ENCODE measurements around the gene PRPS1L1. TPM values are rescaled to one million over a fixed set of nuclear protein-coding genes. Genes with fewer than 3 reads are reported as not detected.

PRPS1L1 gene
- total RNA-seq, 1 experiment from 2014 or later: not detected

DNA sequence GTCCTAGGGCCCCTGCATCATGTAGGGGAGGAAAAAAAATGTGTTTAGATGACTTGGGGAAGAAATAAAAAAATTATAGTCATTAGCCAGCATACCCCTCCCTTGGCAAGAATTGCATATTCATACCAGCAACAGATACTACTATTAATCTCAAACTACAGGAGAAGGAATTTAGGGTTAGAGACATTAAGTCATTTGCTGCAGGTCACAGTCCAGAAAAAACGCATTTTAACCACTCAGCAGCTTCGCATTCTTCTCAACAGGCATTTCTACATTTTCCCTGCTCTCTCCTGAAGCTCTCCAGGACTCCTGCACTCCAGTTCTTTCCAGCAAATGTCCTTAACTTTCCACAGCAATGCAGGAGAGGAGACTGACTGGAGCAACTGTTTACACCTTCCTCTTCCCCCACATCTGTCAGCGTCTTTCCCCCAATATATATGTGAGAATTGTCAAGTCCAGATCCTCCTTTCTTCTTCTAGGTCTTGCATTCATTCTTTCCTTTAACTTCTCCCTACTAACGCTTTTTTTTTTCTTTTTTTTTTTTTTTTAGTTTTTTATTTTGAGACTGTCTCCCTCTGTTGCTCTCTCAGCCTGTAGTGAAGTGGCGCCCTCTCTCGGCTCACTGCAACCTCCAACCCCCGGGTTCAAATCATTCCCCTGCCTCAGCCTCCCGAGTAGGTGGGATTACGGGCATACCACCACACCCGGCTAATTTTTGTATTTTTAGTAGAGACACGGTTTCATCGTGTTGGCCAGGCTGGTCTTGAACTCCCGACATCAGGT, 35.6 kb downstream of the PRPS1L1 start (continued):
- TF ChIP-seq, protein P1, sequence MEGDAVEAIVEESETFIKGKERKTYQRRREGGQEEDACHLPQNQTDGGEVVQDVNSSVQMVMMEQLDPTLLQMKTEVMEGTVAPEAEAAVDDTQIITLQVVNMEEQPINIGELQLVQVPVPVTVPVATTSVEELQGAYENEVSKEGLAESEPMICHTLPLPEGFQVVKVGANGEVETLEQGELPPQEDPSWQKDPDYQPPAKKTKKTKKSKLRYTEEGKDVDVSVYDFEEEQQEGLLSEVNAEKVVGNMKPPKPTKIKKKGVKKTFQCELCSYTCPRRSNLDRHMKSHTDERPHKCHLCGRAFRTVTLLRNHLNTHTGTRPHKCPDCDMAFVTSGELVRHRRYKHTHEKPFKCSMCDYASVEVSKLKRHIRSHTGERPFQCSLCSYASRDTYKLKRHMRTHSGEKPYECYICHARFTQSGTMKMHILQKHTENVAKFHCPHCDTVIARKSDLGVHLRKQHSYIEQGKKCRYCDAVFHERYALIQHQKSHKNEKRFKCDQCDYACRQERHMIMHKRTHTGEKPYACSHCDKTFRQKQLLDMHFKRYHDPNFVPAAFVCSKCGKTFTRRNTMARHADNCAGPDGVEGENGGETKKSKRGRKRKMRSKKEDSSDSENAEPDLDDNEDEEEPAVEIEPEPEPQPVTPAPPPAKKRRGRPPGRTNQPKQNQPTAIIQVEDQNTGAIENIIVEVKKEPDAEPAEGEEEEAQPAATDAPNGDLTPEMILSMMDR (IDR thresholded peaks at IDR 0.05): peak; percentile 33; the same call in 1 of the 2 replicates
- TF ChIP-seq CREM (CRISPR knock-in tag; IDR thresholded peaks at IDR 0.05): no peak
- TF ChIP-seq TEAD1 (CRISPR knock-in tag; IDR thresholded peaks at IDR 0.05): no peak
- TF ChIP-seq, protein P2, sequence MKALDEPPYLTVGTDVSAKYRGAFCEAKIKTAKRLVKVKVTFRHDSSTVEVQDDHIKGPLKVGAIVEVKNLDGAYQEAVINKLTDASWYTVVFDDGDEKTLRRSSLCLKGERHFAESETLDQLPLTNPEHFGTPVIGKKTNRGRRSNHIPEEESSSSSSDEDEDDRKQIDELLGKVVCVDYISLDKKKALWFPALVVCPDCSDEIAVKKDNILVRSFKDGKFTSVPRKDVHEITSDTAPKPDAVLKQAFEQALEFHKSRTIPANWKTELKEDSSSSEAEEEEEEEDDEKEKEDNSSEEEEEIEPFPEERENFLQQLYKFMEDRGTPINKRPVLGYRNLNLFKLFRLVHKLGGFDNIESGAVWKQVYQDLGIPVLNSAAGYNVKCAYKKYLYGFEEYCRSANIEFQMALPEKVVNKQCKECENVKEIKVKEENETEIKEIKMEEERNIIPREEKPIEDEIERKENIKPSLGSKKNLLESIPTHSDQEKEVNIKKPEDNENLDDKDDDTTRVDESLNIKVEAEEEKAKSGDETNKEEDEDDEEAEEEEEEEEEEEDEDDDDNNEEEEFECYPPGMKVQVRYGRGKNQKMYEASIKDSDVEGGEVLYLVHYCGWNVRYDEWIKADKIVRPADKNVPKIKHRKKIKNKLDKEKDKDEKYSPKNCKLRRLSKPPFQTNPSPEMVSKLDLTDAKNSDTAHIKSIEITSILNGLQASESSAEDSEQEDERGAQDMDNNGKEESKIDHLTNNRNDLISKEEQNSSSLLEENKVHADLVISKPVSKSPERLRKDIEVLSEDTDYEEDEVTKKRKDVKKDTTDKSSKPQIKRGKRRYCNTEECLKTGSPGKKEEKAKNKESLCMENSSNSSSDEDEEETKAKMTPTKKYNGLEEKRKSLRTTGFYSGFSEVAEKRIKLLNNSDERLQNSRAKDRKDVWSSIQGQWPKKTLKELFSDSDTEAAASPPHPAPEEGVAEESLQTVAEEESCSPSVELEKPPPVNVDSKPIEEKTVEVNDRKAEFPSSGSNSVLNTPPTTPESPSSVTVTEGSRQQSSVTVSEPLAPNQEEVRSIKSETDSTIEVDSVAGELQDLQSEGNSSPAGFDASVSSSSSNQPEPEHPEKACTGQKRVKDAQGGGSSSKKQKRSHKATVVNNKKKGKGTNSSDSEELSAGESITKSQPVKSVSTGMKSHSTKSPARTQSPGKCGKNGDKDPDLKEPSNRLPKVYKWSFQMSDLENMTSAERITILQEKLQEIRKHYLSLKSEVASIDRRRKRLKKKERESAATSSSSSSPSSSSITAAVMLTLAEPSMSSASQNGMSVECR (CRISPR knock-in tag; IDR thresholded peaks at IDR 0.05; ENCODE audit: borderline replicate concordance): no peak
- TF ChIP-seq NFATC4 (CRISPR knock-in tag; IDR thresholded peaks at IDR 0.05): no peak
- TF ChIP-seq, protein P3, sequence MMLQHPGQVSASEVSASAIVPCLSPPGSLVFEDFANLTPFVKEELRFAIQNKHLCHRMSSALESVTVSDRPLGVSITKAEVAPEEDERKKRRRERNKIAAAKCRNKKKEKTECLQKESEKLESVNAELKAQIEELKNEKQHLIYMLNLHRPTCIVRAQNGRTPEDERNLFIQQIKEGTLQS (CRISPR knock-in tag; conservative IDR thresholded peaks at IDR 0.05): no peak
- no peak for TF ChIP-seq PRRX2 (CRISPR knock-in tag; IDR thresholded peaks at IDR 0.05)
- no peak for TF ChIP-seq NR3C1 (CRISPR knock-in tag; conservative IDR thresholded peaks at IDR 0.05; ENCODE audit: low read depth)
- no peak for TF ChIP-seq RORB (CRISPR knock-in tag; IDR thresholded peaks at IDR 0.05)
- no peak for TF ChIP-seq OVOL2 (CRISPR knock-in tag; IDR thresholded peaks at IDR 0.05; ENCODE audit: borderline replicate concordance)

DNA sequence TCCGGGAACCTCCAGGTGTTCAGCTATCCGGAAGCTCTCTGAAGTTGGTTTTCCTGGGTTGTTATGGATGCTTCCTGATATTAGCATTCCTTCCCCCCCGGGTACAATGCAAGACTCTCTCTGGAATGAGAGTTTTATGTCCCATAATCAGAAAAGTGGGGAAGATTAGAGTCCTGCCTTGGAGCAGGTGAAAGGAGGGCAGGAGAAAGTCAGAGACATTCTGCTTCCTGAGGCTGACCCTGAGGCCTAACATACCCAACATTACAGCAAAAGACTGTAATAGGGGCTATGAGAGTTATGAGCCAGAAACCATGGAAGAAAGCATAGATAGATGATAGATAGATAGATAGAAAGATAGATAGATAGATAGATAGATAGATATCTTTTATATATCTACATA, 36.9 kb downstream of the PRPS1L1 start:
- Mint-ChIP-seq H3K36me3 (no peaks in the 10 kb centered on the region), H3K27ac (no peak overlapping the region), H3K4me3 (no peak overlapping the region), H3K4me1 (peaks cover 6% of the 10 kb centered on the region), H3K9me3 (no peaks in the 10 kb centered on the region), H3K27me3 (ENCODE audit: low read depth) (no peaks in the 10 kb centered on the region)
- TF ChIP-seq, protein P3 (CRISPR knock-in tag; conservative IDR thresholded peaks at IDR 0.05): no peak
- TF ChIP-seq ZNF423 (CRISPR knock-in tag; IDR thresholded peaks at IDR 0.05): no peak
- no peak for TF ChIP-seq ESRRA (CRISPR knock-in tag; IDR thresholded peaks at IDR 0.05; ENCODE audit: borderline replicate concordance)
- no peak for TF ChIP-seq FOXJ3 (CRISPR knock-in tag; IDR thresholded peaks at IDR 0.05; ENCODE audit: borderline replicate concordance)
- TF ChIP-seq, protein P4, sequence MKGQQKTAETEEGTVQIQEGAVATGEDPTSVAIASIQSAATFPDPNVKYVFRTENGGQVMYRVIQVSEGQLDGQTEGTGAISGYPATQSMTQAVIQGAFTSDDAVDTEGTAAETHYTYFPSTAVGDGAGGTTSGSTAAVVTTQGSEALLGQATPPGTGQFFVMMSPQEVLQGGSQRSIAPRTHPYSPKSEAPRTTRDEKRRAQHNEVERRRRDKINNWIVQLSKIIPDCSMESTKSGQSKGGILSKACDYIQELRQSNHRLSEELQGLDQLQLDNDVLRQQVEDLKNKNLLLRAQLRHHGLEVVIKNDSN (CRISPR knock-in tag; IDR thresholded peaks at IDR 0.05): no peak
- no peak for TF ChIP-seq CREM (CRISPR knock-in tag; IDR thresholded peaks at IDR 0.05)
- TF ChIP-seq, protein P1 (IDR thresholded peaks at IDR 0.05): no peak
- TF ChIP-seq JUN (CRISPR knock-in tag; IDR thresholded peaks at IDR 0.05): no peak
- TF ChIP-seq ZNF416 (CRISPR knock-in tag; IDR thresholded peaks at IDR 0.05): no peak
- TF ChIP-seq, protein P5, sequence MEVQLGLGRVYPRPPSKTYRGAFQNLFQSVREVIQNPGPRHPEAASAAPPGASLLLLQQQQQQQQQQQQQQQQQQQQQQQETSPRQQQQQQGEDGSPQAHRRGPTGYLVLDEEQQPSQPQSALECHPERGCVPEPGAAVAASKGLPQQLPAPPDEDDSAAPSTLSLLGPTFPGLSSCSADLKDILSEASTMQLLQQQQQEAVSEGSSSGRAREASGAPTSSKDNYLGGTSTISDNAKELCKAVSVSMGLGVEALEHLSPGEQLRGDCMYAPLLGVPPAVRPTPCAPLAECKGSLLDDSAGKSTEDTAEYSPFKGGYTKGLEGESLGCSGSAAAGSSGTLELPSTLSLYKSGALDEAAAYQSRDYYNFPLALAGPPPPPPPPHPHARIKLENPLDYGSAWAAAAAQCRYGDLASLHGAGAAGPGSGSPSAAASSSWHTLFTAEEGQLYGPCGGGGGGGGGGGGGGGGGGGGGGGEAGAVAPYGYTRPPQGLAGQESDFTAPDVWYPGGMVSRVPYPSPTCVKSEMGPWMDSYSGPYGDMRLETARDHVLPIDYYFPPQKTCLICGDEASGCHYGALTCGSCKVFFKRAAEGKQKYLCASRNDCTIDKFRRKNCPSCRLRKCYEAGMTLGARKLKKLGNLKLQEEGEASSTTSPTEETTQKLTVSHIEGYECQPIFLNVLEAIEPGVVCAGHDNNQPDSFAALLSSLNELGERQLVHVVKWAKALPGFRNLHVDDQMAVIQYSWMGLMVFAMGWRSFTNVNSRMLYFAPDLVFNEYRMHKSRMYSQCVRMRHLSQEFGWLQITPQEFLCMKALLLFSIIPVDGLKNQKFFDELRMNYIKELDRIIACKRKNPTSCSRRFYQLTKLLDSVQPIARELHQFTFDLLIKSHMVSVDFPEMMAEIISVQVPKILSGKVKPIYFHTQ (CRISPR knock-in tag; IDR thresholded peaks at IDR 0.05): no peak
- TF ChIP-seq SMAD3 (CRISPR knock-in tag; IDR thresholded peaks at IDR 0.05; ENCODE audit: borderline replicate concordance): no peak
- no peak for TF ChIP-seq JAZF1 (CRISPR knock-in tag; IDR thresholded peaks at IDR 0.05)
- TF ChIP-seq ZNF396 (CRISPR knock-in tag; IDR thresholded peaks at IDR 0.05; ENCODE audit: borderline replicate concordance): no peak
- TF ChIP-seq ATF1 (CRISPR knock-in tag; IDR thresholded peaks at IDR 0.05): no peak
- TF ChIP-seq PRRX2 (CRISPR knock-in tag; IDR thresholded peaks at IDR 0.05): no peak
- TF ChIP-seq NR1H2 (CRISPR knock-in tag; IDR thresholded peaks at IDR 0.05): no peak
- ChIA-PET POLR2A (no interaction called here), CTCF (interaction anchor here (6.2 kb wide), 1 partner anchor 219 kb away, joined by 96 read pairs; no protein-coding TSS in a partner anchor)
- DNase-seq (ENCODE audit: low spot score) (no peak), ATAC-seq (no peak)
